Sigmoid colon (tissue), 7 donors: ENCODE results near the gene CDC42BPA. TPM values are rescaled to one million over a fixed set of nuclear protein-coding genes. Genes with fewer than 3 reads are reported as not detected.

ENCODE experiments used
- DNase-seq: peaks from one replicate; pipeline ENCODE4 v3.0.0-alpha.2; 2019
- H3K27ac ChIP-seq, 4 donors: fragments of 200-600 bp; sonication (generic); one replicate each; pipeline ENCODE4 v1.5.1; 2016 to 2019; ENCODE audit warnings: mild to moderate bottlenecking in 1 of 4
- H3K27me3 ChIP-seq, 3 donors: fragments of 200-600 bp; sonication (generic); one replicate each; pipeline ENCODE4 v1.5.1; 2019; ENCODE audit warnings: mild to moderate bottlenecking in 1 of 3
- H3K36me3 ChIP-seq, 4 donors: fragments of 200-600 bp; sonication (generic); one replicate each; pipeline ENCODE4 v1.5.1; 2016 to 2019
- H3K4me1 ChIP-seq, 4 donors: fragments of 200-600 bp; sonication (generic); one replicate each; pipeline ENCODE4 v1.5.1; 2017 to 2019
- H3K4me3 ChIP-seq, 4 donors: fragments of 200-600 bp; sonication (generic); one replicate each; pipeline ENCODE4 v1.5.1; 2017 to 2019; ENCODE audit warnings: mild to moderate bottlenecking in 2 of 4, moderate library complexity in 1 of 4
- H3K9me3 ChIP-seq, 4 donors: fragments of 200-600 bp in 3 of 4; sonication (generic) in 3 of 4; one replicate each; pipeline versions ENCODE4 v1.5.1 to v1.6.1; 2013 to 2019
- EP300 ChIP-seq, 4 donors: sonication (generic); formaldehyde crosslinking; IDR thresholded peaks; one replicate each; pipeline ENCODE4 v1.6.1; 2017; ENCODE audit warnings: antibody characterized with exemption in 4 of 4
- POLR2A ChIP-seq, 2 donors: fragments of 450-650 bp; IDR thresholded peaks; one replicate each; pipeline ENCODE4 v1.6.1; 2016; ENCODE audit warnings: antibody characterized with exemption in 2 of 2, mild to moderate bottlenecking in 2 of 2, moderate library complexity in 2 of 2
- POLR2AphosphoS5 ChIP-seq, 4 donors: sonication (generic); formaldehyde crosslinking; IDR thresholded peaks; one replicate each; pipeline ENCODE4 v1.6.1; 2017; ENCODE audit warnings: antibody characterized with exemption in 4 of 4
- WGBS, 2 donors: extraction: QIAGEN DNeasy Blood & Tissue Kit; methylation state at CpG; one replicate each; pipeline ENCODE4 v1.1.7; 2013; 5-methylcytosine and 5-hydroxymethylcytosine counted together
- intact Hi-C: fragments of 100-400 bp; cut with DNase I; formaldehyde crosslinking; loops from one replicate; pipeline ENCODE4 v1.15.1; 2023
- polyA plus RNA-seq, 3 donors: library from polyadenylated mRNA; stranded (reverse); fragments of 200-250 nt; gene quantifications; one replicate each; pipeline ENCODE4 v1.2.3, GENCODE V29; 2013
- total RNA-seq, 4 donors: library from RNA; depleted of rRNA; stranded (reverse); fragments of >200 nt; gene quantifications; one replicate each; pipeline ENCODE4 v1.1.0, GENCODE V29; 2016
- TF ChIP-seq, protein P1 (sequence below), 4 experiments: fragments of 450-650 bp in 3 of 4; fragments of 200-600 bp in 1 of 4; IDR thresholded peaks; one replicate each; pipeline ENCODE4 v1.5.1; 2016 to 2019; ENCODE audit warnings: antibody characterized with exemption in 4 of 4, mild to moderate bottlenecking in 3 of 4, moderate library complexity in 2 of 4
- donor health status: healthy with polysubstance abuse.
- donor health status: Bipolar disorder and iron deficiency.
- donor health status: healthy.

Gene CDC42BPA
- total and polyA plus RNA-seq, 7 donors, result 8.4 to 93.6 (median 60.8) TPM

DNA sequence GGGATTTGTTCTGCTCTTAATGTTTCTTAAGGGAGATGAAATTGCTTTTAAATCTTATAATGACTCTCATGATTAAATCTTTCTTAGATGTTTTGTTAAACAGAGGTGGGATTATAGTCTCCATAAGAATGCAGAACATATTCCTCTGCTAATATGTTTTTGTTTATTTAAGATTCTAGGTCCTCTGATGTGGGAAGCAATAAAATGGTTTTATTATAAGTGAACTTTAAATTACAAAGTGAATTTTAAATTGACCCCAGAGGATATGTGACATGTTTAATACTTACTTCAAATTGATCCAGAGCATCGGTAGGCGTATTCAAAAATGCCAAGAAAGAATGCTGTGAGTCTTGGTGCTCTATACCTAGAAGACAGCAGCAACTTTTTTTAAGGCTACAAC, 248.8 kb downstream of the CDC42BPA start:
- Histone ChIP-seq H3K4me3 (no peak overlapping the region), H3K27me3 (no peaks in the 10 kb centered on the region), H3K4me1 (peaks cover 0 to 26% (median 19%) of the 10 kb centered on the region in 4 donors), H3K36me3 (peaks cover 0 to 33% (median 0%) of the 10 kb centered on the region in 4 donors), H3K9me3 (no peaks in the 10 kb centered on the region), H3K27ac (no peak overlapping the region)
- 65 to 88% methylated on average over 2 of the region's 2 CpGs for WGBS, 2 donors
- TF ChIP-seq POLR2AphosphoS5 (IDR thresholded peaks at IDR 0.05), result no peak
- intact Hi-C loops, result no loop called here
- no peak for DNase-seq

DNA sequence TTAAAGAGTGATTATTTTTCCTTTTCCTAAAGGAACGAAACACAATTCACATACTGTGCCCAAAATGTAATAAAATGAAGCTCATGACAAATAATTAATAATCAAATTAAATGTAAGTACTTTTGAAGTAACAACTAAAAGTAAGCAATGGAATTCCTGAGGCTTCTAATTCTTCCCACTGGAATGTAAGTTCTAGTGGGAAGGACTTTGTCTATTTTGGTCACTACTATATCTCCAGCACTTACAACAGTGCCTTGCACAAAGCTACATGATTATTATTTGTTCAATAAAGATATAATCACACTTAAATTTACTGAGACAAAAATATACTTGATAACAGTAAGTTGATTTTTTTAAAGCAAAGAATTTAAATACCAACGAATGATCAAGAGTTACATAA, 249.4 kb downstream of the CDC42BPA start:
- no peak overlapping the region for H3K4me3 ChIP-seq
- peaks cover 0 to 26% (median 20%) of the 10 kb centered on the region in 4 donors for H3K4me1 ChIP-seq
- H3K27me3 ChIP-seq, result no peaks in the 10 kb centered on the region
- peaks cover 0 to 29% (median 0%) of the 10 kb centered on the region in 4 donors for H3K36me3 ChIP-seq
- no peaks in the 10 kb centered on the region for H3K9me3 ChIP-seq
- intact Hi-C loops, result no loop called here
- 74 to 78% methylated on average over 2 of the region's 2 CpGs for WGBS, 2 donors
- no peak for TF ChIP-seq POLR2A (IDR thresholded peaks at IDR 0.05)
- TF ChIP-seq, protein P1, sequence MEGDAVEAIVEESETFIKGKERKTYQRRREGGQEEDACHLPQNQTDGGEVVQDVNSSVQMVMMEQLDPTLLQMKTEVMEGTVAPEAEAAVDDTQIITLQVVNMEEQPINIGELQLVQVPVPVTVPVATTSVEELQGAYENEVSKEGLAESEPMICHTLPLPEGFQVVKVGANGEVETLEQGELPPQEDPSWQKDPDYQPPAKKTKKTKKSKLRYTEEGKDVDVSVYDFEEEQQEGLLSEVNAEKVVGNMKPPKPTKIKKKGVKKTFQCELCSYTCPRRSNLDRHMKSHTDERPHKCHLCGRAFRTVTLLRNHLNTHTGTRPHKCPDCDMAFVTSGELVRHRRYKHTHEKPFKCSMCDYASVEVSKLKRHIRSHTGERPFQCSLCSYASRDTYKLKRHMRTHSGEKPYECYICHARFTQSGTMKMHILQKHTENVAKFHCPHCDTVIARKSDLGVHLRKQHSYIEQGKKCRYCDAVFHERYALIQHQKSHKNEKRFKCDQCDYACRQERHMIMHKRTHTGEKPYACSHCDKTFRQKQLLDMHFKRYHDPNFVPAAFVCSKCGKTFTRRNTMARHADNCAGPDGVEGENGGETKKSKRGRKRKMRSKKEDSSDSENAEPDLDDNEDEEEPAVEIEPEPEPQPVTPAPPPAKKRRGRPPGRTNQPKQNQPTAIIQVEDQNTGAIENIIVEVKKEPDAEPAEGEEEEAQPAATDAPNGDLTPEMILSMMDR (IDR thresholded peaks at IDR 0.05), result no peak
- no peak for TF ChIP-seq EP300 (IDR thresholded peaks at IDR 0.05)
- TF ChIP-seq POLR2AphosphoS5 (IDR thresholded peaks at IDR 0.05), result no peak
- no peak for DNase-seq
- no peak overlapping the region for H3K27ac ChIP-seq

DNA sequence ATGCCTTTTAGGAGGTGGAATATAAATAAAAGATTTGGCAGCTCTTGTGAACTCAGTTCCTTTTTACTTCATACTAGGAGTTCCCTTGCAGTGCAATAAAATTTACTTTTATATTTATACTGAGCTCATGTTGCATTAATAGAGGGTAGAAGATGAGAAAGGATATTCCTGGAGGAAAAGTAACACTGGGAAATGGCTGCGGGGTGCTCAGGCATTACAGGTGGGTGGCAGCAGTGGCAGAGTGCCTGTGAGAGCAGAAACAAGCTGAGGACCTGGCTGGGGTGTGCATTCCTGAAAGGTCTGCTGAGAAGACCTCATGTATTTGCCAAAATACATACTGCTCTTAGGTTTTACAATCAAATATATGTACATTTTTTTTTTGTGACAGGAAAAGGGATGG, 251.3 kb downstream of the CDC42BPA start:
- peaks cover 0 to 26% (median 18%) of the 10 kb centered on the region in 4 donors for H3K4me1 ChIP-seq
- WGBS, 2 donors, result 82 to 92% methylated on average over 1 of the region's 1 CpG
- DNase-seq, result no peak
- no peaks in the 10 kb centered on the region for H3K9me3 ChIP-seq
- no peak overlapping the region for H3K4me3 ChIP-seq
- H3K27me3 ChIP-seq, result no peaks in the 10 kb centered on the region
- peak overlapping the region in 1 of 4 donors; percentile 50 for H3K27ac ChIP-seq
- H3K36me3 ChIP-seq, result peaks cover 0 to 21% (median 0%) of the 10 kb centered on the region in 4 donors
- TF ChIP-seq POLR2A (IDR thresholded peaks at IDR 0.05), result no peak
- TF ChIP-seq, protein P1 (IDR thresholded peaks at IDR 0.05), result no peak
- intact Hi-C loops, result no loop called here

DNA sequence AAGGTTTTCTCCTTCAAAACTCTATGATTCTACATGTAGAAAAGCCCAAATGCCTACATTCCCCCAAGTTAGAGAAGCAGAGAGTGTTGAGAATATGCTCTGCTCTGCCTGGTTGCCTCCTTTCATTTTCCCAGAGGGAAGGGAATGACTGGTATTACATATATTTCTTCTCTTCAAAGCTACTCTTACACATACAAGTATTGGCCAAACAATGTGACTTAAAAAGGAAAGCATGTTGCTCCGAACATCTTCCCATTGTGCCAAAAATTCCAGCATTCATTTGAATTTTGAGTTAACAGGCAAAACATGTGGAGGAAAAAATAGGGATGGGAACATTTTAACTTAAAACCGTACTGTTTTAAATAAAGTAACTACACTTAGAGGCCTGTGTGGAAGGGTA, 253.0 kb downstream of the CDC42BPA start:
- Histone ChIP-seq H3K4me1 (peaks cover 0 to 26% (median 18%) of the 10 kb centered on the region in 4 donors), H3K36me3 (peaks cover 0 to 10% (median 0%) of the 10 kb centered on the region in 4 donors), H3K4me3 (no peak overlapping the region), H3K27ac (peak overlapping the region in 2 of 4 donors; percentile 21 to 40), H3K27me3 (no peaks in the 10 kb centered on the region), H3K9me3 (no peaks in the 10 kb centered on the region)
- intact Hi-C loops, result no loop called here
- no peak for DNase-seq
- 83 to 95% methylated on average over 2 of the region's 2 CpGs for WGBS, 2 donors
- no peak for TF ChIP-seq POLR2A (IDR thresholded peaks at IDR 0.05)
- TF ChIP-seq, protein P1 (IDR thresholded peaks at IDR 0.05), result no peak
- TF ChIP-seq POLR2AphosphoS5 (IDR thresholded peaks at IDR 0.05), result no peak
- TF ChIP-seq EP300 (IDR thresholded peaks at IDR 0.05), result no peak

DNA sequence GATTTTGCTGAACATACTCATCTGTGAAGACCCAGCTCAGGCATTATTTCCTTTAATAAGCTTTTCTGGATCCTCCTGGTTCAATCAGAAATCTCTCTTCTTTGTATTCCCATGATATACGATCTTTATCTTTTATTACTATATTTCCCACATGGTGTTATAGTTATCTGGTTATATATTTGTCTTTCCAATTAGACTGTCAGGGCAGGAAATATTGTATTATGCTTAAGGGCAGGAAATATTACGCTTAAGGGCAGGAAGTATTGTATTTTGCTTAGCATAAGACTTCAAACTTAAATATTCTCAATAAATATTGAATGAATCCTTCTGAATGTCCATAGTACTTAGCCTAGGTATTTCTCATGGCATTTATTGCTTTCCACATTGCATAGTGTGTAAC, 256.0 kb downstream of the CDC42BPA start:
- Histone ChIP-seq H3K27me3 (no peaks in the 10 kb centered on the region), H3K4me3 (no peak overlapping the region), H3K9me3 (no peaks in the 10 kb centered on the region), H3K36me3 (peaks cover 0 to 12% (median 0%) of the 10 kb centered on the region in 4 donors), H3K4me1 (peaks cover 0 to 24% (median 8%) of the 10 kb centered on the region in 4 donors), H3K27ac (no peak overlapping the region)
- WGBS, 2 donors, result 71 to 81% methylated on average over 2 of the region's 2 CpGs
- intact Hi-C loops, result no loop called here
- TF ChIP-seq, protein P1 (IDR thresholded peaks at IDR 0.05), result no peak
- no peak for TF ChIP-seq POLR2AphosphoS5 (IDR thresholded peaks at IDR 0.05)
- no peak for TF ChIP-seq POLR2A (IDR thresholded peaks at IDR 0.05)
- no peak for TF ChIP-seq EP300 (IDR thresholded peaks at IDR 0.05)
- DNase-seq, result no peak
